Measurements from ENCODE around the gene RASA4.
"Not testable (repeated sequence)": the region's sequence is repeated elsewhere in the genome, so short reads cannot be mapped to it uniquely, and the experiment has no call there.

RASA4 gene

GRCh38 chr7:102616507-102617125 is at the start of gene RASA4:
Gene RASA4 (minus strand): TSS chr7:102616756. CDS start chr7:102616689, 67 bp downstream.
- not testable (repeated sequence) for DNase-seq

DNA sequence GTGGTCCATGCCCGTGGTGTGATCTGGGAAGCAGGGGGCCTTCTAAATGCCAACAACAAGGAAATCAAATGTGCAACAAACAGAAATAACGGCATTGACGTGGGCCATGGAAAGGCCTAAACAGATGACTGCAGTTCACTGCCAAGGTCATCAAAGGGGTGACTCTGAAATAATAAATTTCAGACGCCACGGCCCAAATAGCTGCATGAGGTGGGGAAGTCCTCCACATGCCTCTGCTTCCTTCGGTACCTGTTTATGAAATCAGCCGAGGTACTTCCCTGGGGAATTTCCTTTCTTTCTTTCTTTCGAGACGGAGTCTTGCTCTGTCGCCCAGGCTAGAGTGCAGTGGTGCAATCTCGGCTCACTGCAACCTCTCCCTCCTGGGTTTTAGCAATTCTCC is 48.2 kb upstream of the RASA4 start:
- DNase-seq, result not testable (repeated sequence)

DNA sequence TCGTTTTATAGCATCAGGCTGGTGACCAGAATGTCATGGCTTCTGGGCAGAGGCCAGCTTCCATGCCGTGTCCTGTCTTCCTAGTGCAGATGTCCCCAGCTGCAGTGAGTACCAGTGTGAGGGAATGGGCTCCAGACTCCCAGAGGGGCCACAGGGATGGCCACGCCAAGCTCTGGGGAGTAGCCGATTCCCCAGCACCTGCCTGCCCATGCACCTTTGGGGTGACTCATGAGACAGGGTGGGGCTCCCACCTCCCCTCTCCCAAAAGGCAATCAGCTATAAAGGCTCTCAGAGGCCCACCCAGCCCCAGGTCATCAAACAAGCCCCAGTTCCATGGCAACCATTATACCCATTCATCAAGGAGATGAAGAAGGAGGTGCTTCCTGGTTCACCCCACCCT is 33.4 kb upstream of the RASA4 start, which contains the start of gene SPDYE2B:
Gene SPDYE2B (plus strand): TSS at position 396 of the 400 bp plus-strand sequence. CDS start 2,030 bp downstream, outside the sequence.
- DNase-seq, result not testable (repeated sequence)

DNA sequence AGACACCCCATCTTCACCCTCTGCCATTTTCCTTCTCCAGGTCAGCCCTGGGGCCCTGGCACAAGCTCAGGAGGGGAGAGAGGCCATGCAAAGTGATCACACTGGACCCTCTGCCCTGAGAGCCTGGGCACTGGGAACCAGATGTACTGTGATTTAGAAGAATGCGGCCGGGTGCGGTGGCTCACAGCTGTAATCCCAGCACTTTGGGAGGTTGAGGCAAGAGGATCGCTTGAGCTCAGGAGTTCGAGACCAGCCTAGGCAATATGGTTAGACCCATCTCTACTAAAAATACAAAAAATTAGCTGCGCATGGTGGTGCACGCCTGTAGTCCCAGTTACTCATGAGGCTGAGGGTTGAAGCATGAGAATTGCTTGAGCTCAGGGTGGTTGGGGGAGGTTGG is 31.3 kb upstream of the RASA4 start:
- not testable (repeated sequence) for DNase-seq

- not testable (repeated sequence) for DNase-seq
Observed at GRCh38 chr7:102643404-102643803, 26.8 kb upstream of the RASA4 start.

DNA sequence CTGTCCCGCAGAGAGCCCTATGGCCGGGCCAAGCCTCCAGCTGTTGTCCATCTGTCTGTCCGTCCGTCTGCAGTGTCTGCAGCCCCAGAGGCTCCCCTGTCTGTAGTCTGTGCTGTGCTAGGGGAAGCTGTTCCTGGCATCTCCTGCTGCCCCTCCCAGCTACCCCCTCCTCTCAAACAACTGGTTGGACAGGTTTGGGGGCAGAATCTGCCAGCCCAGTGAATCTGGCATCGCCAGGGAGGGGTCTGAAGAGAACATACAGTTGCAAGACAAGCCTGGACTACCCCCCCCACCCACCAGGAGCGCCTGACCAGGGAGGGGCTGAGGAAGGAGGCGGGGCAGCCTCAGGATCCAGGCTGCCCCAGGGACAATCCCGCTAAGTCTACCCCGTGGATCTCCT is 26.1 kb upstream of the RASA4 start, which contains the start of gene UPK3BL1:
Gene UPK3BL1 (minus strand): TSS at position 101 of the 400 bp plus-strand sequence. CDS start 50 bp downstream, at position 51.
- not testable (repeated sequence) for DNase-seq

DNA sequence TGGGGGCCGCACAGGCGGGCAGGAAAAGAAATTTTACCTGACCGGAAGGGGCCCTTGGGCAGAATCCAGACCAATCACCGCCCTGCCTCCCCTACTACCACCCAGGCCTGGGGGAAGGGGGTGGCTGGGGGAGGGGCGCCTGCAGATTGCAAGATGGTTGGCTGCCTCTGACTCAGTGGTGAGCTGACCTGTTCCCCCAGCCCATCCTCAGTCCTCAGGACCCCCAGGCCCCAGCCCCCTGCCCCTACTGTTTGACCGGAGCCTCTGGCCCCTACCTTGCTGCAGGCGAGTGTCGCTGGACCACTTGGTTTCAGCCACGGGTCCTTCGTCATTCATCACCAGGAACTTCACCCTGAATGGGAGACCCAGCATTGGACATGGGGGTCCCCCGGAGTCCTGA is 22.3 kb upstream of the RASA4 start:
- not testable (repeated sequence) for DNase-seq

DNA sequence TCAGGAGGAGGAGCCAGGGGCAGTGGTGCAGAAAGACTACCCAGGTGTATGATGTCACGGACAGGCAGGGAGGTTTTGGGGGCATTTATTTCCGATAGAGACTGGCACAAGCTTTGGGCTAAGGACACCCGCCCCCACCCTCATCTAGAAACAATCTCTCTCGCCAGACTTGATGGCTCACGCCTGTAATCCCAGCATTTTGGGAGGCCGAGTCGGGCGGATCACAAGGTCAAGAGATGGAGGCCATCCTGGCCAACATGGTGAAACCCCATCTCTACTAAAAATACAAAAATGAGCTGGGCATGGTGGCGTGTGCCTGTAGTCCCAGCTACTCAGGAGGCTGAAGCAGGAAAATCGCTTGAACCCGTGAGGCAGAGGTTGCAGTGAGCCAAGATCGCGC is 20.4 kb upstream of the RASA4 start:
- DNase-seq, result not testable (repeated sequence)

DNA sequence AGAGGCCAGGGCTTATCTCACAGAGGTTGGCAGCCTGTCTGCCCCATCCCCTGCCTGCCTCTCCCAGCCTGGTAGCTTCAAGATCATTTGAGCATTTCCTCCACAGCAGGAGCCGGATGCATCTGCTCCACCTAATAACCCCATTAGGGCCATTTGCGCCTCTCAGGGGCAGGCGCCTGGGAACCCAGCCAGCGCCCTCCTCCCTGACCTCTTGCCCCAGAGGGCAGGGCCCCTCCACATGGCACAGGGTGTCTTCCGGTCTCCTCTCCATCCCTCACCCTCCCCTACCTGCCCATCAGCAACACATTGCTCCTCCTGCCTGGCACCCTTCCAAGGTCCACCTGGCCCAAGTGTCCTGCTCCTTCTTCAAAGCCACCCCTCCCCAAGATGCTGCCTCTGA is 18.8 kb upstream of the RASA4 start:
- DNase-seq, result not testable (repeated sequence)

- DNase-seq, result not testable (repeated sequence)
Observed at GRCh38 chr7:102634299-102634698, 17.7 kb upstream of the RASA4 start.

- DNase-seq, result not testable (repeated sequence)
Observed at GRCh38 chr7:102630622-102631021, 14.1 kb upstream of the RASA4 start.

DNA sequence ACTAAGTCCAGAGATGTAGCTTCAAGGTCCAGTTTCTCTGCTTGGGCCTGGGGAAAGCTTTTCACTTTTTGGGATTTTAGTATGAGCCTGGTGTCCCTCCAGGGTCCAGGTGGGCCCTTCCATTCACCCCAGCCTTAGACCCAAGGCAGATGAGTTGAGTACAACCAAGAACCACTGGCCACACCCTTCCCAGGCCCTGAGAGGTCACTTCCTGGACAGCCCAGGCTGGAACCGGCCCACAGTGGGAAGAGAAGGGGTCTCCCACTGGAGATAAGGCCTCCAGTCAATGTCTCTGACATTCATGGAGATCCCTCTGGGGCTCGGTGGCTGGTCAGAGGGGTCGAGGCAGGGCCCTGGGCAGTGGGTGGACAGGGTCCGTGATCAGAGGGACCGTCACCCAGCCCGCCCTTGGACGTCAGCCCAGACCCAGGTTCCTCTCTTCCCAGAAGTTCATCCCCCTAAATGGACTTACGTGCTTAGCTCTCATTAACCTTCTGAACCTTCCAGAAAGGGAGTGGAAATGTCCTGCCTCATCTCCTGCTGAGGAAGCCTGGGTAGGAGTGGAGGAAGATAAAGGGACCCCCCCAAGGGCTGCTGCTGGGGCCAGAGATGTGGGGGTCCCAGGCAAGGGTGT is 10.8 kb upstream of the RASA4 start:
- not testable (repeated sequence) for DNase-seq

DNA sequence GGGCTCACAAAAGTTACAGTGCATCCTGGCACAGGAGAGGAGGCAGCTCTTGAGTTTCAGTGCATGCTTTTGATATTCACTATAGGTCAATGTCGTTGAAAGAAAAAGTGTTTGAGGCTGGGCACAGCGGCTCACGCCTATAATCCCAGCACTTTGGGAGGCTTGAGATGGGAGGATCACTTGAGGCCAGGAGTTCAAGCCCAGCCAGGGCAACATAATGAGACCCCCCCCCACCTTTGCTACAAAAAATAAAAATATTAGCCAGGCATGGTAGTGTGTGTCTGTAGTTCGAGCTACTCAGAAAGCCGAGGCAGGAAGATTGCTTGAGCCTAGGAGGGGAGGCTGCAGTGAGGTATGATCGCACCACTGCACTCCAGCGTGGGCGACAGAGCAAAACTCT is 1.6 kb upstream of the RASA4 start:
- DNase-seq, result not testable (repeated sequence)

DNA sequence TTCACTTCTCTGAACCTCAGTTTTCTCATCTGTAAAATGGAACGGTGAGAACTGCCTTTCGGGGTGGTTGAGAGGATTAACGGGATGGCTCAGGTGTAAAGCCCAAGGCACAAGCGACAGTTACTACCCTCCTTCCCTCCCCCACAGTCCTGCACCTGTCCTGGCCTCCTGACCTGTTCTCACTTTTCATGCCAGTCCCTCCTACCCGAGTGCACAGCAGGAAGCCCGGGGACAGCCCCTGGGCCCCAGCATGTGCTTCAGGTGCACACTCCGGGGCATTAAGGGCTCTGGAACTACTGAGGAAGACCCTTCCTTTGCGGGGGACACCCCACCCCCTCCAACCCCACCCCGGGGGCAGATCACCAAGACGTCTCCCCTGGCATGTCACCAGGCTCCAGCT is 626 bp downstream of the RASA4 start:
- not testable (repeated sequence) for DNase-seq

DNA sequence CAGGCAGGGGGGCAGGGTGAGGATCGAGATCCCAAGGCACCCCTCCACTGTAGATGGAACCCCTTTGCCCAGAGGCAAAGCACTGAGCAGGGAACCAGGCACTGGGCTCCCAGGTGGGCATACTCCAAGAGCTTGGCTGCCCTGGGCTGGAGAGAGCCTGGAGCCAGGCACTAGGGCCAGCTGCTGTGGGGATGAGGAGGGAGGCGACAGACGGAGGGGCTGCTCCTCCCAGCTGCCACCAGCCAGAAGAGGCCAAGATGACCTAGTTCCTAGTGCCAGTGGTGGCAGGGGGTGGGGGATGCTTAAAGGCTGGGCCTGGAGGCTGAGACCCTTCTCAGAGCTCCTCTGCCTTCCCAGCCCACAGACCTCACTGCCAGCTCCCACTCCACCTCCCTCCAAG is 1.7 kb downstream of the RASA4 start:
- not testable (repeated sequence) for DNase-seq

DNA sequence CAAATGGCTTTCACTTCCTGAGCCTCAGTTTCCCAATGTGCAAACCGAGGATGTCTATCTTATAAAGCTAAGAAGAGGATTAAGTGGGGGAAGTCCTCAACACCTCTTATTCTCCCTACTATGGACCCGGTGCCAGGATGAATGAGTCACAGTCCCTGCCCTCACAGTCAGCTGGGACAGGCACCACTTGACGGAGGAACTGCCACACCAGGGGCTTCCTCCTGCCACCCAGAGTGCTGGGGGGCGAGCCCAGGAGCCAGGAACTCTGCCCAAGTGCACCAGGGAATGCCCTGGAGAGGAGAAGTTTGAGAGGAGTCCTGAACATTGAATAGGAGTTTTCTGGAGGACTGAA is 2.2 kb downstream of the RASA4 start:
- not testable (repeated sequence) for DNase-seq

DNA sequence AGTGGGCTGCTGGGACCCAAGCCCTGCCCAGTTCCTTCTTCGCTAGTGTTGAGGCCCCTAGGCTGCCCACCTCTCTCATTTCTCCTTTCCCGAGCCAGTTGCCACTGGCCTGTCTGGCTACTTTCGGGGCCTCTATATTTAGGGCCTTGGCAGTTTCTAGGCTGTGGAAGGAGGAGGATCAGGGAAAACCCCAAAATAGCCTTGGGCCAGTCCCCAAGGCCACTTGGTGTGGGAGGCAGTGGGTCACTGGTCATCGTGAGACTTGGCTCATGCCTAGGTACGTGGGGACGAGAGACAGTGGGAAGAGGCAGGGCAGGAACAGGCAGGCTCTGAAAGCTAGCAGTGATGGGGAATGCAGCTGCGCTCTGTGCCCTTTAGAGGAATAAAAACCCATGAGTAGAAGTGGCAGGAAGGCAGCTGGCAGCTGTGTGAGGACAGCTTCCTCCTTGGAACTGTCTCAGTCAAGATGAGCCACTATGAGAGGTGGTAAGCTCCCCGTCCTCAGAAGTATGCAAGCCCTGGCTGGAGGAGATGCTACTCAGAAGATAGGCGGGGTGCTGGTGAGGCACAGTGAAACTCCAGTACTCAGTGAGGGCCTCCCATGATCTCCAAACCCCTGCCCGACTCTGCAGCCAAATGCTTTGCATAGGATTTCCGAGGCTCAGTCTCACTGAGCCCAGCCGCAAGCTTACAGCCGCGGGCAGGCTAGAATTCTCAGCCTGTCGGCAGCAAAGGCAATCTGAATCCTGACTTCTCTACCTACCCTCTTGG is 2.8 kb downstream of the RASA4 start:
- DNase-seq, result not testable (repeated sequence)

DNA sequence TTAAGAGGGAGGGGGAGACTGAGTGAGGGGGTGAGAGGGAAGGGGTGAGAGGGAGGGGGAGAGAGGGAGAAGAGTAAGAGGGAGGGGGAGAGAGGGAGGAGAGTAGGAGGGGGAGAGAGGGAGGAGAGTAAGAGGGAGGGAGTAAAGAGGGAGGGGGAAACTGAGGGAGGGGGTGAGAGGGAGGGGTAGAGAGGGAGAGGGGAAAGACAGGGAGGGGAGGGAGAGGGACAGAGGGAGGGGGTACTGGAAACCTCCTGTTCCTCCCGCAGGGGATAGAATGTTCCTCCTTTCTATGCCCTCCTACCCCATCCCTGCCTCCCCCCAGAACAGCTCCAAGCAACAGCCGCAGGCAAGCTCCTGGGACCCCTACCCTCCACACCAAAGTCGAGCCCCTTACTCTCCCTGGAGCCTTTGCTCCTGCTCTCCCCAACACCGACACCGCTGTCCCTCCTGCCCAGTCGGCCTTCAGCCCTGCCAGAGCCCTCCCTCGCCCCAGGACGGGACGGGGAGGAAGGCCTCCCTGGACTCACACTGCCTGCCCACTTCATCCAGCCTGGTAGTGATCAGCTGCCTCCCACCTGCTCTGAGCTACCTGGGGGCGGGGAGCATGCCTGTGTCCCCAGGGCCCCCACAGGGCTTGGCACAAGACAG is 4.8 kb downstream of the RASA4 start:
- not testable (repeated sequence) for DNase-seq

GRCh38 chr7:102611013-102611674 is 5.4 kb downstream of the RASA4 start:
- not testable (repeated sequence) for DNase-seq

GRCh38 chr7:102610441-102610840 is 6.1 kb downstream of the RASA4 start:
- not testable (repeated sequence) for DNase-seq

GRCh38 chr7:102609734-102610133 is 6.8 kb downstream of the RASA4 start:
- DNase-seq, result not testable (repeated sequence)

DNA sequence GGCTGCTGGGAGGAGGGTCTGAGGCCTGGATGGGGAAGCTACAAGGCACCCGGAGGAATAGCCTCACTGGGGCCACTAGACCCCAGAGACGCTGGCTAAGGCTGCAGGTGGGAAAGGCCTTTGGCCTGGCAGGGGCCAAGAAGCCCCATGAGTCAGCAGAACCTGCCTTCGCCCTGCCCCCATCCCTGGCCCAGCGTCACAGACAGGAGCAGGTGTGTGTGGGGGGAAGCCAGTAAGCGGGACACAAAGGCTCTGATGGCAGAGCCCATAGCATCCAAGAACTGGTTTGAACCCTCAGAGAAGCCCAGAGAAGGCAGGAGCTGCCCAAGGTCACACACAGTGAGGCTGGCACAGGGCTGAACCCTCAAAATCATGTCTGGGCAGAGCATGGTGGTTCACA is 9.7 kb downstream of the RASA4 start:
- not testable (repeated sequence) for DNase-seq

Measured in NCI-H345 (cell line).